Measurements from ENCODE around the gene CITED1.

Gene CITED1

DNA sequence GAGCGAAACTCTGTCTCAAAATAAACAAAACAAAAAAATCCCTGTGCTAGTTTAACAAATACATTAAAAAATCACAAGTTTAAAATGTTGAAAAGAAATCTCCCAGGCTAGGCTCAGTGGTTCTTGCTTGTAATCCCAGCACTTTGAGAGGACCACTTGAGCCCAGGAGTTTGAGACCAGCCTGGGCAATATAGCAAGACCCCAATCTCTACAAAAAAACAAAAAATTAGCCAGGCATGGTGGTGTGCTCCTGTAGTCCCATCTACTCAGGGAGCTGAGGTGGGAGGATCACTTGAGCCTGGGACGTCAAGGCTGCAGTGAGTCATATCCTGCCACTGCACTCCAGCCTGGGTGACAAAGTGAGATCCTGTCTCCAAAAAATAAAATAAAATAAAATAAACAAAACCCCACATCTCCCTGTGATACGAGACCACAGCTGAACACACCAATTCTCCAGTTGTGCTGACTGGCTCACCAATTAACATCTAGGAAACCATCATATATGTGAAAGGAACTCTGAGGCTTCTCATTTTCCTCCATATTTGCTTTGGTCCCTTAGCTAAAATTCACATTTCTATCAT lies 36.0 kb downstream of the CITED1 start:
- DNase-seq = no peak

DNA sequence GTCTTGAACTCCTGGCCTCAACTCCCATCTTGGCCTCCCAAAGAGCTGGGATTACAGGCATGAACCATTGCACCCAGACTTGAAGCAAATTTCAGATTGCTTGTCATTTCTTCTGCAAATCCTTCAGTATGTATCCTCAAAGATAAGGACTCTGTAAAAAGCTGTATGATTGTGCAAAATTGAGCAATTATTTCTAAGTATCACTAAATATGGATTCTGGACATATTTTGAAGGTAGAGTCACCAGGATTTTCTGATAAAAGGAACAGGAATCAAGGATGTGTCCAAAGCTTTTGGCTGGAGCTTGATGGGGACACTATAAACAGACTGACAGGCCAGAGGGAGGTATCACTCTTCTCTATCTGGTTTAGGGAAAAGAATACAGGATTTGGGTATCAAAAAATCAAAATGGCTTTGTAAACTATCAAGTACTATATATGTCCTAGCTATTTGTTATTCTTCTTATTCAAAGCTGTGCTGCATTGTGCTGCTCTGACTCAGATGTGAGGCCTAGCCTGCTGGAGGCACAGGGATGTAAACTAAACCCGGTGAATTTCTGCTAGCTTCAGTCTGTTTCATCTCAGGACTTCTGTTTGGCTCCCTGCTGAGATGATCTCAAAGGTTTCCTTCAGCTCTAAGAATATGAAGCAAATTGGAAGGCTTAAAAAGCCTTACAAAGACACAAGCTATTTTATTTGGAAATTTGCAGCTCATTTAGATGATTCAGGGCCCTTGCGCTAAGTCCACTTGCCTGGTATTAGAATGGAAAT lies 36.9 kb downstream of the CITED1 start:
- DNase-seq = no peak

DNA sequence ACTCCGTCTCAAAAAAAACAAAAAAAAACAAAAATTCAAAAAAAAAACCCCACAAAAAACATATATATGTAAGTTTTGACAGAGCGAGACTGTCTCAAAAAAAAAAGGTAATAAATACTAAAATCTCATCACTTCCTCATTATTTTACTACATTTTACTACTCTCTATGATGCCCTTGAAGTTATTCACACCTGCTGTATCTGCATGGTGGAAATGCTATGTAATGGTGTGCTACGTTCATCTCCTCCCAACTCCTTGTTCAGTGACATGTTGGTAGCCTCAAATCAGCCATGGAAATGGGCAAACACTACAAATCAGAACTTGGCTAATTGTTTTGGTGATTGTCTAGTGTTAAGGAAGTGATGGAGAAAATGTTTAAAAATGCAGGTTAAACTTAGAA lies 40.5 kb downstream of the CITED1 start:
- no peak for DNase-seq

DNA sequence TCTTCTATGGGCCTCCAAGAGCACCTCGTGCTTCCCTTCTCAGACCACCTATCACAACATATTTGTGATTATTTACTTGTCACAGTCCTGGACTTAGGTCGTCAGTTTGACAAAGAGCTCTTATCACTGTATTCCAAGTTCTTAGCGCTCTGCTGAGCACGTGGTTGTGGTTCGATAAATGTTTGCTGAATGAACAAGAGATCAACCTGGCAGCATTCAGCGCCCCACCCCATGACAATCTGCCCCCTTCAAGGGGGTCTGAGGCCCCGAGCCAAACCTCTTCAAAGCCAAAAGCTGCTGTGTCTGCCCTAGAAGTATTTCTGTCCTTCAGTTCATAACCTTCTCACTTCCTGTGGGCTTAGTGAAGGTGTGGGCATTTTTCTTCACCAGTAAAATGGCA lies 43.6 kb downstream of the CITED1 start:
- DNase-seq = no peak

DNA sequence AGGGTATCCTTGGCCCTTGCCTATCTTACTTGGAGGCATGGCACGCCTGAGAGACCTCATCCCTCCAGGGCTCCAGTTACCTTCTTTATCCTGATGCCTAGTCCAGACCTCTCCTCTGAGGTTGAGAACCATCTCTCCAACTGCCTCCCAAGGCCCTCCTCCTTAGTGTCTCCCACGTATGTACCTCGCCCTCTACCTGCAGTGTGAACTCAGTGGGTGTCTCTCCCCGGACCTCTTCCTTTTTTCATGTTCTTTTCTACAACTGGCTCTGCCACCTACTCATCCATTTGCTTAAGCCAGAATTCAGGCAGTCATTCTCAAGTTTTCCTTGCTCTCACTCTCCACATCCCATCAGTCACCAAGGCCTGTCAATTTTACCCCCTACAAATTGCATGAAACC lies 45.3 kb downstream of the CITED1 start:
- no peak for DNase-seq

DNA sequence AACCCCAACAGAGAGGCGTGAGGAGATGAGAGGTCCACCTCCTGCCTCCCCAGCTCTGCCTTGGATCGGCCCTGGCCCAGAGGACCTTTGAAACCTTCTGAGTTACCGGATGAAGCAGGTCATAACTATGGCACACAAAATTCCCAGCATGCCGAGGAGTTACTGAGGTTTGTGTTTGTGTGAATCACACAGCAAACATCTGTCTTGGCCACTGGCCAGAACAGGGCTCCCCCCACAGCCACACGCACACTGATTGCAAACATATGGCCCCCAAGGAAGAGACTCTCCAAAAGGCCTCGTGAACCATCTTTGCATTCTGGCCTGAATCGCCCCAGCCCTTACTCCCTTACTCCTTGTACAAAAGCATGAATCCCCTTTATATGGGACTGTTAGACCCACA lies 47.5 kb downstream of the CITED1 start:
- DNase-seq = peak; percentile 24

- DNase-seq = no peak
Observed at GRCh38 chrX:72255864-72256263, 49.9 kb downstream of the CITED1 start.

GRCh38 chrX:72255445-72255844 lies 50.3 kb downstream of the CITED1 start:
- DNase-seq = peak; percentile 20

- no peak for DNase-seq
Observed at GRCh38 chrX:72254816-72255215, 50.9 kb downstream of the CITED1 start.

- DNase-seq = no peak
Observed at GRCh38 chrX:72253686-72254085, 52.0 kb downstream of the CITED1 start.

Data from right hindlimb (tissue), 1 donor.